LNCaP clone FGC (cell line): Measurements from ENCODE around the gene HIRA.

Experiments used
- DNase-seq: peaks from one replicate; pipeline ENCODE4 v3.0.0-alpha.2; 2011; ENCODE audit warnings: low read depth
- H3K4me3 ChIP-seq: 2 replicates; pipeline ENCODE4 v1.5.1; 2011; ENCODE audit warnings: mild to moderate bottlenecking, low read depth, low read length, control low read depth
- TF ChIP-seq, protein P1 (sequence below): IDR thresholded peaks from 2 replicates; pipeline ENCODE4 v1.5.1; 2012; ENCODE audit warnings: mild to moderate bottlenecking; ENCODE audit not compliant: control insufficient read depth, insufficient read depth; ENCODE audit errors: extremely low read depth

The HIRA gene

DNA sequence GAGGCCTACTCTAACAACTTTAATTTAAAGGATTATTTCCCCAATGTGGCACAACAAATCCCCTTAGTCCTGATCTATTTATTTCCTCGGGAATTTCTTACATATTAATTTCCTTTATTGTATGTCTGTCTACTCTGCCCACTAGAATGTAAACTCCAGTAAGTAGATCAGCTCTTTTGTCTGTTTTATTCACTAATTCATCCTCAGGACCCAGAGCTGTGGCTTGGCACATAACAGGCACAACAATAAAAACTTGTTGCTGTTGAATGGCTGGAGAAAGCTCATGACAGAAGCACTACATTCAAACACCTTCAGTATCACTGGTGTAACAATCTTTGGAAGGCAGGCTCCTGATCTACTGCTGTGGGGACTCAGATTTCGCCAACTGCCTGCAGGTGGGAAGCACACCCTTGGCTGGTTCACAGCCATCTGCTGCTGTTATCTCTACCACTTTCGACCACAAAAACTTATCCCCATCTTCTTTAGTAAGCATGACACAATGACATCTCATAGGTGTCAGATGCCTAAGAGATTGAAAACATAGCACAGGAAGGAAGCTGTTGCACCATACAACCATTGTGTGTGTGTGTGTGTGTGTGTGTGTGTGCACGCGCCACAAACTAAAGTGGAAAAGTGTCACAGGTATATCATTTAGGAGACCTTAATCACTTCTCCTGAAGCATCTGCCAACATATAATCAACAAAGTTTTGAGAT lies 11.9 kb downstream of the HIRA start:
- no peak overlapping the region for H3K4me3 ChIP-seq
- no peak for DNase-seq
- TF ChIP-seq, protein P1, sequence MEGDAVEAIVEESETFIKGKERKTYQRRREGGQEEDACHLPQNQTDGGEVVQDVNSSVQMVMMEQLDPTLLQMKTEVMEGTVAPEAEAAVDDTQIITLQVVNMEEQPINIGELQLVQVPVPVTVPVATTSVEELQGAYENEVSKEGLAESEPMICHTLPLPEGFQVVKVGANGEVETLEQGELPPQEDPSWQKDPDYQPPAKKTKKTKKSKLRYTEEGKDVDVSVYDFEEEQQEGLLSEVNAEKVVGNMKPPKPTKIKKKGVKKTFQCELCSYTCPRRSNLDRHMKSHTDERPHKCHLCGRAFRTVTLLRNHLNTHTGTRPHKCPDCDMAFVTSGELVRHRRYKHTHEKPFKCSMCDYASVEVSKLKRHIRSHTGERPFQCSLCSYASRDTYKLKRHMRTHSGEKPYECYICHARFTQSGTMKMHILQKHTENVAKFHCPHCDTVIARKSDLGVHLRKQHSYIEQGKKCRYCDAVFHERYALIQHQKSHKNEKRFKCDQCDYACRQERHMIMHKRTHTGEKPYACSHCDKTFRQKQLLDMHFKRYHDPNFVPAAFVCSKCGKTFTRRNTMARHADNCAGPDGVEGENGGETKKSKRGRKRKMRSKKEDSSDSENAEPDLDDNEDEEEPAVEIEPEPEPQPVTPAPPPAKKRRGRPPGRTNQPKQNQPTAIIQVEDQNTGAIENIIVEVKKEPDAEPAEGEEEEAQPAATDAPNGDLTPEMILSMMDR, result no peak

- no peak for DNase-seq
- TF ChIP-seq, protein P1, result no peak
- H3K4me3 ChIP-seq, result no peak overlapping the region
Observed at GRCh38 chr22:19419086-19419463, 12.5 kb downstream of the HIRA start.

DNA sequence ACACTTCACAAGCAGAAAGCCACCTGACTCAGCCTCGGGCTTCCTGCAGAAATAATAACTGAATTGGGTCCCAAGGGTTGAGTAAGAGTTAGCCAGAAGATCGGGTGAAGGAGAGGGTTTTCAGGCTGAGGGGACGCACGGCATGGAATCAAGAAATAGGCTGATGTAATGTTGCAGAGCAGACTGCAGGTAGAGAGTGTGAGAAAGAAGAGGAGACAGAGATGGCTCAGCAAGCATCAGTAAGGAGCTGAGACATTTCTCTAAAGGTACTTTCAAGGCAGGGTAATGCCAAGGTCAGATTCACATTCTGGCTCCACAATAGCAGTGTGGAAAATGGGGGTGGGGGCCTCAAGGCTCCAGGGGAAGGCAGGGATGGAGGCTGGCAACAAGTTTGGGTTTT lies 18.6 kb downstream of the HIRA start:
- no peak overlapping the region for H3K4me3 ChIP-seq
- TF ChIP-seq, protein P1, result no peak
- no peak for DNase-seq

DNA sequence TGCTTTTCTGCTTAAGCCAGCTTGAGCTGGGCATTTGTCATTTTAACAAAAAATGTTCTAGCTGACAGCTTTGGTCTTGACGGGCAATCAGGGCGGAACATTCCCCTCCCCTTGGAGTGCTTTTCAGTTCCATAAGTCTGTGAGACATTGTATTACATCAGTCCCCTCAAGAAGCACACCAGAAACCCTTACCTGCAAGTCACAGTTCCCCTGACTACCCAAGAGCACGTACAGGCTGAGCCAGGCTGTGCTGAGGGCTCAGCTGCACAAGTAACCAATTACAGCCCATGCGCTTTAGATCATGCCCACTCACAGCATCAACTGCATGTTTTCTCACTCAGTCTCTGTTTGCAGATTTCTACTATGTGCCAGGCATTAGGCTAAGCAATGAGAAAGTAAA lies 19.1 kb downstream of the HIRA start:
- TF ChIP-seq, protein P1, result no peak
- no peak for DNase-seq
- H3K4me3 ChIP-seq, result no peak overlapping the region

- no peak overlapping the region for H3K4me3 ChIP-seq
- TF ChIP-seq, protein P1, result no peak
- no peak for DNase-seq
Observed at GRCh38 chr22:19411690-19412045, 19.9 kb downstream of the HIRA start.

DNA sequence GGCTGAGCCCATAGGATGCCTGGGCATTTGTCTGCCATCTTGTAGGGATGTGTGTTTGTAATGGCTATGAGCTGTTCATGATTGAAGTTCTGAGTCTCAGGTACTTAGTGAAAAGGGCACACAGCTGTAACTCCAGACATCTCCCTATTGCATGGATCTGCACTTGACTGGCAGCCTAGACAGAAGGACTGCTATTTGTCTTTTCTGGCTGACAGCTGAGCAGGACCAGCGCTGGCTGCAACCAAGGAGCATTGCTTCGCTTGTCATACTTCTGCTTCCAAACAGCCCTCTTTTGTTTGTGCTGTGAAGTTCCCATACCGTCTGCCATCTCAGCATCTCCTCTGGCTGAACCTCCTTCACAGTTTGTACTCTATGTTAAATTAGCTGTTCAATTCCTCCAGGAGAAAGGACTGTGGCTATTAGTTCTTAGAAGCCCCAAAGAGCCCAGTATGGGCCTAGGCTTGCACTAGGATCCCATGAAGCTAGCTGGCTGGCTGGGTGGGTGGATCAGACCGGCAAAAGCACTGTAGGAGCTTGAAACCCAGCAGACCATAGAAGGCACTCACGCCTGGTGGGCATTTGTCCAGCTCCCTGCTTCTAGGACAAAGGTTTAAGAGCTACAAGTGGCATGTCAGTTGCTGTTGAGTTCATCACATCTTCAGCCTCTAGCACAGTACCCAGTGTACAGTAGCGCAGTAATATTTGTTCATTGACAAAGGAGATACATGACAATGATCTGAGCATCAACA lies 20.4 kb downstream of the HIRA start:
- no peak for DNase-seq
- TF ChIP-seq, protein P1, result no peak
- H3K4me3 ChIP-seq, result no peak overlapping the region
